HL-60 (cell line): Measurements from ENCODE around the gene GSX1.

ENCODE experiments used
- CTCF ChIP-seq: IDR thresholded peaks from one replicate; pipeline ENCODE4 v1.5.1; 2011; ENCODE audit warnings: low read length, control low read depth, inconsistent platforms; ENCODE audit not compliant: insufficient read depth
- POLR2AphosphoS5 ChIP-seq: IDR thresholded peaks from 2 replicates; pipeline ENCODE4 v1.6.1; 2012; ENCODE audit warnings: low read depth

- no peak for TF ChIP-seq CTCF
- TF ChIP-seq POLR2AphosphoS5, result no peak
These were observed 30.6 kb downstream of the GSX1 start for GRCh38 chr13:27822873-27823311.
